ENCODE data around the gene DMD.
"Not testable (repeated sequence)": the region's sequence is repeated elsewhere in the genome, so short reads cannot be mapped to it uniquely, and the experiment has no call there.

DMD gene

GRCh38 chrX:33149085-33149484 lies 62.3 kb downstream of the DMD start:
- no peak for DNase-seq

GRCh38 chrX:33142331-33142730 lies 69.0 kb downstream of the DMD start:
- no peak for DNase-seq

- DNase-seq = no peak
Observed at GRCh38 chrX:33138677-33139249, 72.6 kb downstream of the DMD start.

GRCh38 chrX:33134164-33134563 lies 77.2 kb downstream of the DMD start:
- DNase-seq = no peak

GRCh38 chrX:33133320-33133719 lies 78.0 kb downstream of the DMD start:
- DNase-seq = no peak

GRCh38 chrX:33132569-33132968 lies 78.8 kb downstream of the DMD start:
- DNase-seq = no peak

- no peak for DNase-seq
Observed at GRCh38 chrX:33129607-33130006, 81.7 kb downstream of the DMD start.

GRCh38 chrX:33128048-33128805 lies 83.1 kb downstream of the DMD start:
- DNase-seq = no peak

- DNase-seq = no peak
Observed at GRCh38 chrX:33126469-33126868, 84.9 kb downstream of the DMD start.

GRCh38 chrX:33109858-33110257 lies 101.5 kb downstream of the DMD start:
- DNase-seq = no peak

GRCh38 chrX:33106737-33107136 lies 104.6 kb downstream of the DMD start:
- no peak for DNase-seq

GRCh38 chrX:33095079-33095478 lies 116.3 kb downstream of the DMD start:
- no peak for DNase-seq

GRCh38 chrX:33087411-33087810 lies 123.9 kb downstream of the DMD start:
- DNase-seq = no peak

GRCh38 chrX:33086886-33087285 lies 124.5 kb downstream of the DMD start:
- DNase-seq = no peak

GRCh38 chrX:33082371-33082770 lies 129.0 kb downstream of the DMD start:
- no peak for DNase-seq

- no peak for DNase-seq
Observed at GRCh38 chrX:33078273-33078672, 133.1 kb downstream of the DMD start.

GRCh38 chrX:33073660-33074059 lies 137.7 kb downstream of the DMD start:
- not testable (repeated sequence) for DNase-seq

GRCh38 chrX:33065415-33065814 lies 145.9 kb downstream of the DMD start:
- DNase-seq = no peak

- no peak for DNase-seq
Observed at GRCh38 chrX:33062041-33062440, 149.3 kb downstream of the DMD start.

GRCh38 chrX:33053001-33053400 lies 158.3 kb downstream of the DMD start:
- no peak for DNase-seq

GRCh38 chrX:33045882-33046281 lies 165.5 kb downstream of the DMD start:
- no peak for DNase-seq

- no peak for DNase-seq
Observed at GRCh38 chrX:33045245-33045644, 166.1 kb downstream of the DMD start.

- no peak for DNase-seq
Observed at GRCh38 chrX:33041141-33041540, 170.2 kb downstream of the DMD start.

- no peak for DNase-seq
Observed at GRCh38 chrX:33032700-33033099, 178.6 kb downstream of the DMD start.

- DNase-seq = no peak
Observed at GRCh38 chrX:33014949-33015348, 196.4 kb downstream of the DMD start.
